Fibroblast of villous mesenchyme (primary cell): ENCODE results near the gene CLASP2. TPM values are rescaled to one million over a fixed set of nuclear protein-coding genes. Genes with fewer than 3 reads are reported as not detected.

Source experiments
- DNase-seq: peaks from one replicate; pipeline ENCODE4 v3.0.0-alpha.2; 2010; ENCODE audit warnings: low read depth
- H3K4me3 ChIP-seq: 2 replicates; pipeline ENCODE4 v1.5.1; 2011; ENCODE audit warnings: low read depth, mild to moderate bottlenecking, low read length
- total RNA-seq: library from RNA; depleted of rRNA; stranded (reverse); fragments of >200 nt; gene quantifications from 2 replicates; pipeline ENCODE4 v1.2.3, GENCODE V29; 2012
- TF ChIP-seq, protein P1 (sequence below): IDR thresholded peaks from 2 replicates; pipeline ENCODE4 v1.5.1; 2012; ENCODE audit warnings: low read depth, mild to moderate bottlenecking, low read length; ENCODE audit not compliant: insufficient read depth

CLASP2 gene
- total RNA-seq, 1 donor: 64.3 TPM

GRCh38 chr3:33746416-33747116 lies 28.5 kb upstream of the CLASP2 start:
- no peak for DNase-seq
- H3K4me3 ChIP-seq: no peak overlapping the region
- TF ChIP-seq, protein P1, sequence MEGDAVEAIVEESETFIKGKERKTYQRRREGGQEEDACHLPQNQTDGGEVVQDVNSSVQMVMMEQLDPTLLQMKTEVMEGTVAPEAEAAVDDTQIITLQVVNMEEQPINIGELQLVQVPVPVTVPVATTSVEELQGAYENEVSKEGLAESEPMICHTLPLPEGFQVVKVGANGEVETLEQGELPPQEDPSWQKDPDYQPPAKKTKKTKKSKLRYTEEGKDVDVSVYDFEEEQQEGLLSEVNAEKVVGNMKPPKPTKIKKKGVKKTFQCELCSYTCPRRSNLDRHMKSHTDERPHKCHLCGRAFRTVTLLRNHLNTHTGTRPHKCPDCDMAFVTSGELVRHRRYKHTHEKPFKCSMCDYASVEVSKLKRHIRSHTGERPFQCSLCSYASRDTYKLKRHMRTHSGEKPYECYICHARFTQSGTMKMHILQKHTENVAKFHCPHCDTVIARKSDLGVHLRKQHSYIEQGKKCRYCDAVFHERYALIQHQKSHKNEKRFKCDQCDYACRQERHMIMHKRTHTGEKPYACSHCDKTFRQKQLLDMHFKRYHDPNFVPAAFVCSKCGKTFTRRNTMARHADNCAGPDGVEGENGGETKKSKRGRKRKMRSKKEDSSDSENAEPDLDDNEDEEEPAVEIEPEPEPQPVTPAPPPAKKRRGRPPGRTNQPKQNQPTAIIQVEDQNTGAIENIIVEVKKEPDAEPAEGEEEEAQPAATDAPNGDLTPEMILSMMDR: no peak

- no peak for DNase-seq
- H3K4me3 ChIP-seq: no peak overlapping the region
- TF ChIP-seq, protein P1: no peak
Observed at GRCh38 chr3:33737146-33737545, 19.1 kb upstream of the CLASP2 start.

DNA sequence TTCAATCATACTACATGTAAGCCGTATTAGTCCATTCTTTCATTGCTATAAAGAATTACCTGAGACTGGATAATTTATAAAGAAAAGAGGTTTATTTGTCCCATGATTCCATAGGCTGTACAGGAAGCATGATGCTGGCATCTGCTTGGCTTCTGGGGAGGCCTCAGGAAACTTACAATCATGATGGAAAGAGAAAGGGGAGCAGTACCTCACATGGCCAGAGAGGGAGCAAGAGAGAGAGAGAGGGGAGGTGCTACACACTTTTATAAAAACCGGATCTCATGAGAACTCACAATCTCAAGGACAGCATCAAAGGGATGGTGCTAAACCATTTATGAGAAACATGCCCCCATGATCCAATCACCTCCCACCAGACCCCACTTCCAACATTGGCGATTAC lies 14.3 kb upstream of the CLASP2 start:
- H3K4me3 ChIP-seq: no peak overlapping the region
- TF ChIP-seq, protein P1: peak; percentile 37
- no peak for DNase-seq

- H3K4me3 ChIP-seq: no peak overlapping the region
- no peak for DNase-seq
- TF ChIP-seq, protein P1: no peak
Observed at GRCh38 chr3:33729993-33730392, 11.9 kb upstream of the CLASP2 start.

- DNase-seq: no peak
Observed at GRCh38 chr3:33724256-33724655, 6.2 kb upstream of the CLASP2 start.

DNA sequence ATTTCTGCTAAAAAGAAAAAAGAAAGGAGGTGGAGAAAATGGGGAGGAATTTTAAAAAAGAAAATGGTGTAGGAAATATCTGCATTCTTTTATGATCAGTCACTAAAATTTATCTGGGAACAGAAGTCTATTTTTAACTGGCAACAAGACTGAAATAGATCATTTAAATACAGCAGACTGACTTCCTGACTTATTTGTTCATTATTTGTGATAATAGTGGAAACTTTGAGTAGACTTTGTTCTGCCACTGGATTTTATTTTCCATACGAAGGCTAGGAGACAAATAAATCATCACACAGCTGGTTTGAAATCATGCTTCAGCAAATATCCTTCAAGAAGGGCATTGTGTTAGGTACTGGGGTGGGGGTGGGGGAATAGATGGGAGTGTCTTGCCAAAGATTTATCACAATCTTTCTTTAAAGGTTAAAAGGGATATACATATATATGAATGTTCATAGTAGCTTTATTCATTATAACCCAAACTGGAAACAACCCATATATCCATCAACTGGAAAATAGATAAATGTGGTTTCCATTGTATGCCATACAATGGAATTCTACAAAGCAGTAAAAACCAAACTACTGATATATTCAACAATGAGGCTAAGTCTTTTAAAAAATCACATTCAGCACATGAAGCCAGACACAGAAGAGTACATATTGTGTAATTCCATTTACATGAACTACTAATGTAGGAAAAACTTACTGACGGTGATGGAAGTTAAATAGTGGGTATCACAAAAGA lies 4.7 kb upstream of the CLASP2 start:
- H3K4me3 ChIP-seq: no peak overlapping the region
- DNase-seq: peak; percentile 14
- TF ChIP-seq, protein P1: no peak

More at GRCh38 chr3:33724256-33724655, 6.2 kb upstream of the CLASP2 start:
- H3K4me3 ChIP-seq: no peak overlapping the region
- TF ChIP-seq, protein P1: no peak
